ENCODE data around the gene TAF3.

The TAF3 gene

GRCh38 chr10:8045726-8046494 is 227.6 kb downstream of the TAF3 start:
- CTCF ChIA-PET, result interaction anchor here (0.5 to 0.6 kb wide), 2 partner anchors 101 to 274 kb away, joined by 3 read pairs; no protein-coding TSS in a partner anchor
- Mint-ChIP-seq H3K4me3 (peak overlapping the region; percentile 7), H3K27ac (no peak overlapping the region)

GRCh38 chr10:8047452-8048280 is 229.4 kb downstream of the TAF3 start:
- CTCF ChIA-PET, result no interaction called here
- Mint-ChIP-seq H3K27me3 (peaks cover 100% of the 10 kb centered on the region), H3K36me3 (peaks cover 8% of the 10 kb centered on the region), H3K4me1 (peaks cover 65% of the 10 kb centered on the region), H3K4me3 (no peak overlapping the region), H3K27ac (peak overlapping the region; percentile 46), H3K9me3 (no peaks in the 10 kb centered on the region)
- DNase-seq, result no peak

More at GRCh38 chr10:8045726-8046494, 227.6 kb downstream of the TAF3 start:
- H3K9me3 Mint-ChIP-seq, result no peaks in the 10 kb centered on the region
- H3K36me3 Mint-ChIP-seq, result peaks cover 6% of the 10 kb centered on the region
- H3K4me1 Mint-ChIP-seq, result peaks cover 60% of the 10 kb centered on the region
- DNase-seq, result no peak
- peaks cover 99% of the 10 kb centered on the region for H3K27me3 Mint-ChIP-seq

GRCh38 chr10:8048281-8049008 is 230.1 kb downstream of the TAF3 start:
- Mint-ChIP-seq H3K36me3 (peaks cover 5% of the 10 kb centered on the region), H3K9me3 (no peaks in the 10 kb centered on the region), H3K4me1 (peaks cover 66% of the 10 kb centered on the region), H3K27ac (peak overlapping the region; percentile 62), H3K27me3 (peaks cover 100% of the 10 kb centered on the region), H3K4me3 (peak overlapping the region; percentile 38)
- DNase-seq, result peak; percentile 49
- CTCF ChIA-PET, result no interaction called here

GRCh38 chr10:8049045-8049864 is 230.9 kb downstream of the TAF3 start:
- Mint-ChIP-seq H3K36me3 (peaks cover 4% of the 10 kb centered on the region), H3K27me3 (peaks cover 96% of the 10 kb centered on the region), H3K9me3 (no peaks in the 10 kb centered on the region), H3K4me3 (peak overlapping the region; percentile 38), H3K4me1 (peaks cover 62% of the 10 kb centered on the region), H3K27ac (peak overlapping the region; percentile 62)
- CTCF ChIA-PET, result no interaction called here
- DNase-seq, result no peak

- Mint-ChIP-seq H3K27me3 (peaks cover 93% of the 10 kb centered on the region), H3K9me3 (no peaks in the 10 kb centered on the region), H3K4me1 (peaks cover 55% of the 10 kb centered on the region), H3K27ac (peak overlapping the region; percentile 52), H3K4me3 (peak overlapping the region; percentile 52), H3K36me3 (peaks cover 6% of the 10 kb centered on the region)
- CTCF ChIA-PET, result interaction anchor here (1.3 kb wide), 1 partner anchor 525 kb away, joined by 4 read pairs; no protein-coding TSS in a partner anchor
- no peak for DNase-seq
These were observed 231.7 kb downstream of the TAF3 start for GRCh38 chr10:8049865-8050555.

- Mint-ChIP-seq H3K4me1 (peaks cover 49% of the 10 kb centered on the region), H3K36me3 (peaks cover 8% of the 10 kb centered on the region), H3K9me3 (no peaks in the 10 kb centered on the region), H3K4me3 (peak overlapping the region; percentile 52), H3K27me3 (peaks cover 87% of the 10 kb centered on the region), H3K27ac (peak overlapping the region; percentile 75)
- CTCF ChIA-PET, result interaction anchor here (1.3 kb wide), 1 partner anchor 525 kb away, joined by 4 read pairs; no protein-coding TSS in a partner anchor
- no peak for DNase-seq
These were observed 232.3 kb downstream of the TAF3 start for GRCh38 chr10:8050556-8051108.

GRCh38 chr10:8051109-8051821 is 233.0 kb downstream of the TAF3 start:
- peaks cover 8% of the 10 kb centered on the region for H3K36me3 Mint-ChIP-seq
- peaks cover 81% of the 10 kb centered on the region for H3K27me3 Mint-ChIP-seq
- no peak for DNase-seq
- peaks cover 43% of the 10 kb centered on the region for H3K4me1 Mint-ChIP-seq
- CTCF ChIA-PET, result interaction anchor here (1.3 kb wide), 1 partner anchor 526 kb away, joined by 4 read pairs; no protein-coding TSS in a partner anchor
- H3K27ac Mint-ChIP-seq, result no peak overlapping the region
- H3K9me3 Mint-ChIP-seq, result no peaks in the 10 kb centered on the region
- H3K4me3 Mint-ChIP-seq, result peak overlapping the region; percentile 52

- CTCF ChIA-PET, result interaction anchor here (1.0 to 2.1 kb wide), 5 partner anchors 10 to 423 kb away, joined by 3 to 8 read pairs (median 4); no protein-coding TSS in a partner anchor
- no peak for DNase-seq
- Mint-ChIP-seq H3K9me3 (no peaks in the 10 kb centered on the region), H3K4me1 (peaks cover 39% of the 10 kb centered on the region), H3K36me3 (peaks cover 14% of the 10 kb centered on the region), H3K27me3 (peaks cover 75% of the 10 kb centered on the region), H3K27ac (peak overlapping the region; percentile 83), H3K4me3 (peak overlapping the region; percentile 61)
These were observed 233.5 kb downstream of the TAF3 start for GRCh38 chr10:8051851-8052257.

- CTCF ChIA-PET, result interaction anchor here (0.7 to 2.1 kb wide), 8 partner anchors 11 to 1158 kb away, joined by 3 to 8 read pairs (median 3); no protein-coding TSS in a partner anchor
- H3K27ac Mint-ChIP-seq, result peak overlapping the region; percentile 97
- peaks cover 69% of the 10 kb centered on the region for H3K27me3 Mint-ChIP-seq
- H3K4me1 Mint-ChIP-seq, result peaks cover 42% of the 10 kb centered on the region
- H3K36me3 Mint-ChIP-seq, result peaks cover 20% of the 10 kb centered on the region
- no peaks in the 10 kb centered on the region for H3K9me3 Mint-ChIP-seq
- no peak for DNase-seq
- H3K4me3 Mint-ChIP-seq, result peak overlapping the region; percentile 100
These were observed 234.1 kb downstream of the TAF3 start for GRCh38 chr10:8052341-8052955.

GRCh38 chr10:8052956-8053445 is 234.7 kb downstream of the TAF3 start:
- peaks cover 44% of the 10 kb centered on the region for H3K4me1 Mint-ChIP-seq
- H3K9me3 Mint-ChIP-seq, result no peaks in the 10 kb centered on the region
- H3K27me3 Mint-ChIP-seq, result peaks cover 63% of the 10 kb centered on the region
- H3K36me3 Mint-ChIP-seq, result peaks cover 25% of the 10 kb centered on the region
- peak overlapping the region; percentile 97 for H3K27ac Mint-ChIP-seq
- CTCF ChIA-PET, result interaction anchor here (1.0 to 2.1 kb wide), 7 partner anchors 11 to 1157 kb away, joined by 3 to 8 read pairs (median 3); no protein-coding TSS in a partner anchor
- no peak for DNase-seq
- H3K4me3 Mint-ChIP-seq, result peak overlapping the region; percentile 100

GRCh38 chr10:8053446-8054243 is 235.3 kb downstream of the TAF3 start:
- Mint-ChIP-seq H3K27me3 (peaks cover 57% of the 10 kb centered on the region), H3K9me3 (no peaks in the 10 kb centered on the region), H3K4me3 (peak overlapping the region; percentile 100), H3K4me1 (peaks cover 45% of the 10 kb centered on the region), H3K36me3 (peaks cover 31% of the 10 kb centered on the region), H3K27ac (peak overlapping the region; percentile 97)
- peak; percentile 95 for DNase-seq
- CTCF ChIA-PET, result interaction anchor here (1.1 to 2.1 kb wide), 3 partner anchors 15 to 419 kb away, joined by 4 to 8 read pairs (median 5); no protein-coding TSS in a partner anchor

Data from activated naive CD4-positive, alpha-beta T cell treated with anti-CD3 and anti-CD28 coated beads, Interleukin-2, amount 10 ng/mL, durations not matched to agents 7 days and 5 days (primary cell).